ENCODE results near the gene PDCD1LG2.
"Not testable (repeated sequence)": the region's sequence is repeated elsewhere in the genome, so short reads cannot be mapped to it uniquely, and the experiment has no call there.

Gene PDCD1LG2

GRCh38 chr9:5510360-5510931 lies at the start of gene PDCD1LG2:
TSS of gene PDCD1LG2 (plus strand) at chr9:5510531. CDS start at chr9:5522547, 12,016 bp downstream.
- no peak for DNase-seq

DNA sequence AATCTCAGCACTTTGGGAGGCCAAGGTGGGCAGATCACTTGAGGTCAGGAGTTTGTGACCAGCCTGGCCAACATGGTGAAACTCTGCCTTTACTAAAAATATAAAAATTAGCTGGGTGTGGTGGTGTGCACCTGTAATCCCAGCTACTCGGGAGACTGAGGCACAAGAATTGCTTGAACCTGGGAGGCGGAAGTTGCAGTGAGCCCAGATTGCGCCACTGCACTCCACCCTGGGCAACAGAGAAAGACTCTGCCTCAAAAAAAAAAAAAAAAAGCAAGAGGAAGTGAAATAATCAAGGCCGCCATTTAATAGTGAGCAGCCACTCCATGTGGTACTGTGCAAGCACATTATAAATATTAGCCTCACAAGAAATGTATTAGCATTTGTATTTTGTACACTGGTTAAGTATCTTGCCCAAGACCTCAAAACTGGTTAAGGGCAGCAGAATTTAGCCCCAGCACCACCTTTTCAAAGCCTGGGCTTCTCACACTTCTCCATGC lies 45.5 kb upstream of the PDCD1LG2 start:
- DNase-seq, result not testable (repeated sequence)

- DNase-seq, result no peak
Observed at GRCh38 chr9:5466005-5466404, 44.3 kb upstream of the PDCD1LG2 start.

GRCh38 chr9:5466766-5467165 lies 43.6 kb upstream of the PDCD1LG2 start:
- DNase-seq, result no peak

DNA sequence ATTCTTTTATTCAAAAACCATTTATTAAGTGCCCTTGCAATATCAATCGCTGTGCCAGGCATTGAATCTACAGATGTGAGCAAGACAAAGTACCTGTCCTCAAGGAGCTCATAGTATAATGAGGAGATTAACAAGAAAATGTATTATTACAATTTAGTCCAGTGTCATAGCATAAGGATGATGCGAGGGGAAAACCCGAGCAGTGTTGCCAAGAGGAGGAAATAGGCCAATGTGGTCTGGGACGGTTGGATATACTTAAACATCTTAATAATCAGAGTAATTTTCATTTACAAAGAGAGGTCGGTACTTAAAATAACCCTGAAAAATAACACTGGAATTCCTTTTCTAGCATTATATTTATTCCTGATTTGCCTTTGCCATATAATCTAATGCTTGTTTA lies 41.5 kb upstream of the PDCD1LG2 start:
- DNase-seq, result no peak

DNA sequence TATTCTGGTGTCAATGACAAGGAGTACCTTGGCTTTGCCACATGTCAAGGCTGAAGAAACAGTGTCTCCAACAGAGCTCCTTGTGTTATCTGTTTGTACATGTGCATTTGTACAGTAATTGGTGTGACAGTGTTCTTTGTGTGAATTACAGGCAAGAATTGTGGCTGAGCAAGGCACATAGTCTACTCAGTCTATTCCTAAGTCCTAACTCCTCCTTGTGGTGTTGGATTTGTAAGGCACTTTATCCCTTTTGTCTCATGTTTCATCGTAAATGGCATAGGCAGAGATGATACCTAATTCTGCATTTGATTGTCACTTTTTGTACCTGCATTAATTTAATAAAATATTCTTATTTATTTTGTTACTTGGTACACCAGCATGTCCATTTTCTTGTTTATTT lies 40.2 kb upstream of the PDCD1LG2 start:
- DNase-seq, result no peak

GRCh38 chr9:5470816-5471215 lies 39.5 kb upstream of the PDCD1LG2 start:
- no peak for DNase-seq

- not testable (repeated sequence) for DNase-seq
Observed at GRCh38 chr9:5475611-5476010, 34.7 kb upstream of the PDCD1LG2 start.

DNA sequence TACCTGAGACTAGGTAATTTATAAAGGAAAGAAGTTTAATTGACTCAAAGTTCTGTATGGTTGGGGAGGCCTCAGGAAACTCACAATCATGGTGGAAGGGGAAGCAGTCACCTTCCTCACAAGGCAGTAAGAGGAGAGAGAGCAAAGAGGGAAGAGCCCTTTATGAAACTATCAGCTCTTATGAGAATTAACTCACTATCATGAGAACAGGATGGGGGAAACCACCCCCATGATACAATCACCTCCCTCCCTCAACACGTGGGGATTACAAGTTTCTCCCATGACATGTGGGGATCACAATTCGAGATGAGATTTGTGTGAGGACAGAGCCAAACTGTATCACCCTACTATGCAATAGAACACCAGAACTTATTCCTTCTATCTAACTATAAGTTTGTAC lies 32.1 kb upstream of the PDCD1LG2 start:
- DNase-seq, result no peak

DNA sequence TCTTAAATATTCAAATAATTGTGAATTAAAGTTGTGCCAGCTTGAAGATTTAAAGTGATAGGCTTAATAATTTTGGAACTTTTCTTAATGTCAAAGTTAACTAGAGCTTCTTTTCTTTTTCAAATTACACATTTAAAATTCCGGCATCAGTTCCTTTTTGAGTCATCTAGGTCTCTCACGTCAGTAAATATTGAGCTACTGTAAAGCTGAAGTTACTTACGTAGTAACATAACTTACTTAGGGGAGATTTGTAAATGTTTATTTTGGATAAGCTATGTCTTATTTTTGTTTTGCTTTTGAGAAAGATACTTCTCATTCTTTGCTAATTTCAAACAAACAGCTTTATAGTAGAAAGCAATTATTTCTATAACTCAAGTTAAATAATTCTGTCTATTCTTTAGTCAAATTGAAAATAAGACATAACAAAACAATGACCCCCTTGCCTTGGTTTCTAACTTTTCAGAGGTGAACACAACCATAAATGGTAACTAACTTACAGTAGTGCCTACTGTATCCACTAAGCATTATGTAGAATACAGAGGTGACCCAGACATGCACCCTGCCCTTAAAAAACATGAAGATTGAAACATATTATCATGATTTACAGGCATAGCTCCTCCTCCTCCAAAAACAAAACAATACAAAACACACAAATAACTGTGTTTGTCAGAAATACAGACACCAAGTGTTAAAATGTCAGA lies 30.2 kb upstream of the PDCD1LG2 start:
- DNase-seq, result no peak

DNA sequence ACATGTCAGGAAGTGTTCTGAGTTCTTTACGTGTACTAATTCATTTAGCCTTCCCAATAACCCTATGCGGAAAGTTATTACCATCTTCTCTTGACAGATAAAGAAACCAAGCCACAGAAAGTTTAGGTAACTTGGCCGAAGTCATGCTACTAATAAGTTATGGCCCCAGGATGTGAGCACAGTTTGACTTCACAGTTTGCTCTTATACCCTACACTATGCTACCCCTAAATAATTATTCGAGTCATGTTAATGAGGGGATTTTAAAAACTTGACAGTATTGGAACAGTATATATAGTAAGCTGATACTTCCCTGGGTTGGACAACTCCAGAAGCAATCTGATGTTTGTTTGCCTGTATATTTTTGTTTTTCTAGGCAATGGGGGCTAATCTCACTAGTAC lies 29.4 kb upstream of the PDCD1LG2 start:
- no peak for DNase-seq

GRCh38 chr9:5481322-5482040 lies 28.9 kb upstream of the PDCD1LG2 start:
- DNase-seq, result no peak

DNA sequence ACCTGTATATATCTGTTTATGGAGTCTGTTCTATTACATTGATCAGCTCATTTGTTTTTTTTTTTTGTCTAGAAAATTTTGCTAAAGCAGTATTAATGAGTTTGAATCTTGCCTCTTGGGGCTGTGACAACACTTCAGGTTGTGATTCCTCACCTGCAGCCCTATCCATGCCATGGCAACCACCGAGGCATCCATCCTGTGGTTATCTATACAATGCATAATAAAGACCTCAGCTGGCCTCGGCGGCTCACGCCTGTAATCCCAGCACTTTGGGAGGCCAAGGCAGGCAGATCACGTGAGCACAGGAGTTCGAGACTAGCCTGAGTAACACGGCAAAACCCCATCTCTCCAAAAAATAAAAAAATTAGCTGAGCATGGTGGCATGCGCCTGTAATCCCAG lies 28.1 kb upstream of the PDCD1LG2 start:
- no peak for DNase-seq

- DNase-seq, result no peak
Observed at GRCh38 chr9:5483306-5483705, 27.0 kb upstream of the PDCD1LG2 start.

DNA sequence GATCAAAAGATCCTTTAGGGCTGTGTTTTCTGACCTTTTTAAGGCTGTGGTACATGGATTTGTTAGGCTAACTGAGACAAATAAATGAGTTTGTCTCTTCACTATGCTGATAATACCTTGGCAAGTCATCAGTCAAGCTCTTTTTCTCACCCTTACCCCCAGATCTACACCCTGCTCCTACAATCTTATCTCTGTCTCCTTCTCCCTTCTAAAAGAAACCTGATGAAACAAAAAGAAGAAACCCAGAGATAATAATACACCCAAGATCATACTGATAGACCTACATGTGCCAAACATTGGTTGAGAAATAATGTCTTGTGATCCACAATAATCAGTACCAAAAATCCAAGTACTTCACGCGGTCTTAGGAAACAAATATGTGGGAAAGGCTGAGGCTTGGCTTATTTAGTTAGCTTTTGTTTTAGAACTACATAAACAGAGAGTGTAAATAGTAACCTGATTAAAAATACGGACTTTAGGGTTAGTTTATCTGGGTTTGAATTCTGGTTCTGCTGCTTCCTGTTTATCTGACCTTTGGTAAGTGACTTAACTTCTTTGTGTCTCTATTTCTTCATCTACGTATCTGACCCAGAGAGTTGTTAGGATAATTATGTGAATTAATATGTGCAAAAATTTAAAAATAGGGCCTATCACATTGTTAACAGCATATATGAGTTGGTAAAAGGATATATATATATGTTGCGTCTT lies 24.8 kb upstream of the PDCD1LG2 start:
- DNase-seq, result no peak

DNA sequence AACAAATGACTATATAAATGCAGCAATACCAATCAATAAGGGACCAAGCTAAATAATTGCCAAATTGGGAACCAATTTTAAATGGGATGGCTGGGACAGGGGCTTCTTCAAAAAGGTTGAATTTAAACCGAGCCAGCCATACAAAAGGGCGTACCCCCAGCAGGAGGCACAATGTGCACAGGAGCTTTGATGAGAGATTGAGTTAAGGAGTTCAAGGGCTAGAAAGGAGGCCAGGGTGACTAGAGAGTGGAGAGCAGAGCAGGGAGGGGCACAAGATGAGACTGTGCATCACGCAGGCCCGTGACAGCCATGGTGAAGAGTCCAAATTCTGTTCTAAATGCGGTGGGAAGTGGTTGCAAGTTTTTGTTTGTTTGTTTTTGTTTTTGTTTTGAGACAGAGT lies 23.3 kb upstream of the PDCD1LG2 start:
- no peak for DNase-seq

DNA sequence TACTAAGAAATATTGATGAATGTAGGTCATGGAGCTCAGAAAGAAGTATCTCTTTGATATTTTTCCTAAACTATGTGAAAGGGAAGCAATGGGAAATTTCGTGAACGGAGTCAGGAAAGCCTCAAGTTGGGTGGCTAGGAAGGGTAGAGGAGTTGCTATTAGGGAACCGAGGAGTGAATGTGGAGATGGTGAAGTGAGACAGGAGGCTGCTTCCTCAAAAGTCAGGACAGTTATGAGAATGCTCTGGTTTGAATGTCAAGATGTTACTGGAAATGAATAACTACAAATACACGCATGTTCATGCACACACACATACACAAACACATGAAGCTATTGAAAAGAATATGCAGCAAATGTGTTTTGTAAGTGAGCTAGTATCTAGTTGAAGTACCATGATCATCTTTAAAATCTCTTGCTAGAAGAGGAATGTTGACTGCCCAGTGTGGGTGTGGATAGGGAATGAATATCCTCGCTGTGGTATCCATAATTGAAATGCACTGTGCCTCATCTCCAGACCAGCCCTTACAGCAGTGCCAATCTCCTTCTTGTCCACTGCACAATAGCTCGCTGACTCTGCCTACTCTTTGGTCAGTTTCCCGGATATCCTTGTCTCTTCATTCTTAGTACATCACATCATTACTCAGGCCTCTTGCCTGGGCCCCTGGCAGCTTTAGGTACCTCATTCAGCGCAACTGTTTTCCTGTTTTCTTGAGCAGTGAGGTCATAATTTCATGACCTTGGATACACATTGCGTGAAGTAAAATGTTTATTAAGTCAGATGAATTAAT lies 21.9 kb upstream of the PDCD1LG2 start:
- no peak for DNase-seq

DNA sequence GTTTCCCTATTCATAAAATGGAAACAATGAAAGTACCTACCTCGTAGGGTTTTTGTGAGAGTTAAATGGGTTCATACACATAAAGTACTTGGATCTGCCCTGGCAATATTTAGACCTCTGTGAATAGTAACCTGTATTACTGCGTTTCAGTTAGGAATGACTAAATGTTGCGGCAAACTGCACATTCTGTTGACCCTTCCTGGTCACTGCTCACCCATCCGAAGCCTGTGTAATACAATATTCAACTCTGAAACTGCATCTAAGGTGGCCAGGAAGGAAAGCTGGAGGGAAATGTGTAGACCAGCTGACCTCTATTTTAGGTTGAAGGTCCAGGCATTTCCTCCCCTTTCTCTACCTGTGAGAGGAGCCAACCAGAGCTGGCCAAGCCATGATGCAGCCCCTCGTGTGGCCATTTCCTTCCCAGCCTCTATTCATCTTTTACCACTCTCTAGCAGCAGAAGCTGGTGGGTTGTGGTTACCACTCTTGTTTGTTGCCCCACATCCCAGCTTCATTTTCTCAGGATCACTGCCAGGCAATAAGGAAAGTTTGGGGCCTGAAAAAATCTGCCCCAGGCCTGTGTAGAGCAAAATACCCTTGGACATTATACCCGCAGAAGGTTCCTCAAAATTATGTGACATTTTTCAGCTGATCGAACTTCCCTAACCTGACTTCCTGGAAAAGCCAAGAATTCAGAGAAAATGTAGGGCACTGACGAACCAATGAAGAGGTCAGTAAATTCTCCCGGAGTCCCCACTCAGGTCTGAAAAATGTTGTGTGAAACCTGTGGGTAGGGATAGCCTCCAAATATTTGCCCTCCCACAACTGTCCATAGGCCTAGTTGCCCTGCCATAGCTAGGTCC lies 20.5 kb upstream of the PDCD1LG2 start:
- no peak for DNase-seq

DNA sequence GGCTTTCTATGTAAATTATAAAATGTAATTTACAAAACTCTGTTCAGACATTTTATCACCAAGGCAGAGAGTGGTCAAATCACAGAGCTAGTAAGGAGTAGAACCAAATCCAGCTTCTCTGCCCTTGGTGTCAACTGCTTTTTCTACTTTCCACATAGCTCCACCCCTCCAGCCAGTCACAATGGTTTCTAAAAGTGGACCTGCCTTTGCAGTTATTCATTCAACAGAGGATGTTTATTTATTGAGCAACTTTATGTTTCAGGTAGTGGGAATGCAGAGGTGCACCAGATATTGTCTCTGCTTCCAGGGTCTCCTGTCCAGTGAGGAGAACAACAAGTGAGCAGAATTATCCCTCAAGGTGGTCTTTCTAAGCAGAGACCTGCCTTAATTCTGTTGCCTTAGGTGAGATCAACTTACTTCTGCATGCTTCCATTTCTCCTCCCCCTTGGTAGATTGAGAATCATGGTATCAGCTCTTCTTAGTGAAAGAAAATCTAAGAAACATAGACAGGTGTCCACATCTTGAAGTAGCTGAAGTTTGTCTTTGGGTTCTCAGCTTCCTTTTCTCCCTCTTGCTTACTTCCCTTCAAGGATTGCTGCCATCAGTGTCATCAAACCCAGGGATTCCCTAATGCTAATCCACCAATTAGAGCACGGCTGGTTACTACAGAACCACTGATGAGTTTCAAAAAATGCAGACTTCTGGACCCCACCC lies 17.2 kb upstream of the PDCD1LG2 start:
- no peak for DNase-seq

GRCh38 chr9:5493679-5494511 lies 16.4 kb upstream of the PDCD1LG2 start:
- no peak for DNase-seq

Measured in NCI-H1436 treated with DMSO at 0.1 percent for 48 hours (cell line).